ENCODE measurements around the gene LRRK1.

LRRK1 gene

DNA sequence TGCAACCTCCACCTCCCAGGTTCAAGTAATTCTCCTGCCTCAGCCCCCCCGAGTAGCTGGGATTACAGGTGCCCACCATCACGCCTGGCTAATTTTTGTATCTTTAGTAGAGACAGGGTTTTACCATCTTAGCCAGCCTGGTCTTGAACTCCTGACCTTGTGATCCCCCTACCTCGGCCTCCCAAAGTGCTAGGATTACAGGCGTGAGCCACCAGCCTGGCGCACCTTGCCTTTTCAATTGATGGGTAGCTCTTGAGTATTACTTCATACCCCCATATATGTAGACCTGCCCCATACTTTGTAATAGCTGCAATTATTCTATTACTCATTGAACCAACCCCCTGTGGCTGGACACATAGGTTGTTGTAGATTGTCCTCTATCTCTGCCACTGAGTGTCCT lies 101.3 kb downstream of the LRRK1 start:
- Histone ChIP-seq H3K27ac (ENCODE audit: low read depth, low read length) (no peak overlapping the region), H3K4me3 (ENCODE audit: low read depth in 1 of 2, low read length in 2 of 2) (no peak overlapping the region), H3K36me3 (ENCODE audit: control insufficient read depth in 1 of 2, insufficient read depth in 2 of 2, low read length in 2 of 2) (peaks cover 10 to 50% of the 10 kb centered on the region in 2 donors)

DNA sequence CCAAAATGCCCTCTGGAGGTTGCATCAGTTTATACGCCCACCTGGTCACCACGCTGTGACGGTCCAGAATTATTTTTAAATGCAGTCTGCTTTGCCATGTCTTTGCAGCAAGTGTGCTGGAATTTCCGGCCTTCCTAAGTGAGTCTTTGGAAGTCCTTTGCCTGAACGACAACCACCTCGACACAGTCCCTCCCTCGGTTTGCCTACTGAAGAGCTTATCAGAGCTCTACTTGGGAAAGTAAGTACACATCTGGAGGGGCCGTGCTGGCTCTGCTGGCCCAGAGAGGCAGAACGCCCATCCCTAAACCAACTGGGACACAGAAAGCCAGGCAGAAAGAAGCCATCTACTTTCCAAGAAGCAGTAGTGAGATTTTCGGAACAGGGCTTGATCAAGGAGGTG lies 101.8 kb downstream of the LRRK1 start:
- H3K9me3 ChIP-seq (ENCODE audit: control insufficient read depth in 1 of 2, low read length in 2 of 2), result no peaks in the 10 kb centered on the region
- no peak overlapping the region for H3K4me3 ChIP-seq (ENCODE audit: low read depth in 1 of 2, low read length in 2 of 2)
- no peak overlapping the region for H3K9ac ChIP-seq (ENCODE audit: low read depth in 1 of 2, low read length in 2 of 2)
- H3K27ac ChIP-seq (ENCODE audit: low read depth, low read length), result no peak overlapping the region
- H3K4me1 ChIP-seq (ENCODE audit: control insufficient read depth in 1 of 2, insufficient read depth in 2 of 2, low read length in 2 of 2), result peaks cover 0 to 5% of the 10 kb centered on the region in 2 donors
- H3K27me3 ChIP-seq (ENCODE audit: control insufficient read depth in 1 of 2, insufficient read depth in 2 of 2, low read length in 2 of 2), result no peaks in the 10 kb centered on the region
- H3K36me3 ChIP-seq (ENCODE audit: control insufficient read depth in 1 of 2, insufficient read depth in 2 of 2, low read length in 2 of 2), result peaks cover 8 to 52% of the 10 kb centered on the region in 2 donors

More for the DNA sequence above, 101.3 kb downstream of the LRRK1 start:
- peaks cover 0 to 5% of the 10 kb centered on the region in 2 donors for H3K4me1 ChIP-seq (ENCODE audit: control insufficient read depth in 1 of 2, insufficient read depth in 2 of 2, low read length in 2 of 2)
- no peak overlapping the region for H3K9ac ChIP-seq (ENCODE audit: low read depth in 1 of 2, low read length in 2 of 2)
- no peaks in the 10 kb centered on the region for H3K9me3 ChIP-seq (ENCODE audit: control insufficient read depth in 1 of 2, low read length in 2 of 2)
- H3K27me3 ChIP-seq (ENCODE audit: control insufficient read depth in 1 of 2, insufficient read depth in 2 of 2, low read length in 2 of 2), result no peaks in the 10 kb centered on the region

DNA sequence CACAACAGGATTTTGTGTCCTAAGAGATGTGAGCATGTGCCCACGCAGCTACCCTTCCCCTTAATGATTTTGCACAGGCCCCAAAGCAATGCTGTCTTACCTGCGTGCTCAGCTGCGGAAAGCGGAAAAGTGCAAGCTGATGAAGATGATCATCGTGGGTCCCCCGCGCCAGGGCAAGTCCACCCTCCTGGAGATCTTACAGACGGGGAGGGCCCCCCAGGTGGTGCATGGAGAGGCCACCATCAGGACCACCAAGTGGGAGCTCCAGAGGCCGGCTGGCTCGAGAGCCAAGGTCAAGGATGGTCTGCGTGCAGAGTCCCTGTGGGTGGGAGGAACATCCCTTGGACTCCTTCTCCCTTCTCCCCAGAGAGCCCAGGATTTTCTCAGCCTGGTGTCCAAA lies 103.1 kb downstream of the LRRK1 start:
- Histone ChIP-seq H3K9ac (ENCODE audit: low read depth in 1 of 2, low read length in 2 of 2) (no peak overlapping the region), H3K9me3 (ENCODE audit: control insufficient read depth in 1 of 2, low read length in 2 of 2) (no peaks in the 10 kb centered on the region), H3K4me3 (ENCODE audit: low read depth in 1 of 2, low read length in 2 of 2) (no peak overlapping the region), H3K27ac (ENCODE audit: low read depth, low read length) (no peak overlapping the region), H3K27me3 (ENCODE audit: control insufficient read depth in 1 of 2, insufficient read depth in 2 of 2, low read length in 2 of 2) (no peaks in the 10 kb centered on the region), H3K4me1 (ENCODE audit: control insufficient read depth in 1 of 2, insufficient read depth in 2 of 2, low read length in 2 of 2) (peaks cover 4 to 5% of the 10 kb centered on the region in 2 donors), H3K36me3 (ENCODE audit: control insufficient read depth in 1 of 2, insufficient read depth in 2 of 2, low read length in 2 of 2) (peaks cover 4 to 55% of the 10 kb centered on the region in 2 donors)

DNA sequence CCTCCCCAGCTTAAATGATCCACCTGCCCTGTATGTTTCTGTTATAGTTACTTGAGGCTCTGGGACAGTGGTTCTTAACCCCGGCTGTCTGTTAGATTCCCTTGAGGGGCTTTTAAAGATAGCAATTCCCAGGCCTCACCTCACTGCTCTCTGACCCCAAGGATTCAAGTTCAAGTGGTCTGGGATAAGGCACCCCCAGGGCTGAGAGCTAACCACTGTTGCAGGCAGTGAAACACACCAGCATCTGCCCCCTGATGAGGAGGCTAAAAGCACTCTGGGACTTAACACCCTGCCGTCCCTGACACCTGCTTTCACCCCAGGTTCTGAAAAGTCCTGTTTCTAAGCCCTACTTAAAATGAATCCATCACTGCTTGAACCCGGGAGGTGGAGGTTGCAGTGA lies 103.7 kb downstream of the LRRK1 start:
- H3K4me3 ChIP-seq (ENCODE audit: low read depth in 1 of 2, low read length in 2 of 2), result no peak overlapping the region
- no peak overlapping the region for H3K27ac ChIP-seq (ENCODE audit: low read depth, low read length)
- H3K36me3 ChIP-seq (ENCODE audit: control insufficient read depth in 1 of 2, insufficient read depth in 2 of 2, low read length in 2 of 2), result peaks cover 4 to 58% of the 10 kb centered on the region in 2 donors
- peaks cover 4 to 5% of the 10 kb centered on the region in 2 donors for H3K4me1 ChIP-seq (ENCODE audit: control insufficient read depth in 1 of 2, insufficient read depth in 2 of 2, low read length in 2 of 2)
- no peak overlapping the region for H3K9ac ChIP-seq (ENCODE audit: low read depth in 1 of 2, low read length in 2 of 2)
- H3K9me3 ChIP-seq (ENCODE audit: control insufficient read depth in 1 of 2, low read length in 2 of 2), result no peaks in the 10 kb centered on the region
- H3K27me3 ChIP-seq (ENCODE audit: control insufficient read depth in 1 of 2, insufficient read depth in 2 of 2, low read length in 2 of 2), result no peaks in the 10 kb centered on the region

DNA sequence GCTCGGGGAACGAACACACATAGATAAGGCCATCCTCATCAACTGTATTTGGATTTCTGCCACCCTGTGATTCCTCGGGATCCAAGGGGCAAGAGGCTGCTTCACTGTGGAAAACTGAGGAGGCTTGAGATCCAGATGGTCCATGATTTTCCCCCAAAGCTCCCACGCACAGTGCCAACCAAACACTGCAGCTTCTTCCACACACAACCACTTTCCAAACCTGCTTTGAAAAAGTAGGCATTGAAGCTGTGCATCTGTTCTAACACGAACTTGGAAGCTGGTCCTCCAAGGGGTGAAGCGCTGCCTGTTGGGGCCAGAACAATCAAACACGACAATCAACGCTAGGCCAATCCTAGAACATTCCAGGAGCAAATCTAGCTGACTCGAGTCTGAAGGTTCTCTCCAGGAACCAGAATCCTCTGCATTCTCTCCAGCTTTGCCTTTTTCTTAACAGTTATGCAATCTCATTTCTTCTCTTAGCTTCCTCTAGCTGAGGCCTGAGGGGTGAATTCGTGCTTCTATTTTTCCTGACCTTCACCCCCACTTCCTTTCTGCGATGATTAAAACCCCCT lies 104.4 kb downstream of the LRRK1 start:
- H3K36me3 ChIP-seq (ENCODE audit: control insufficient read depth in 1 of 2, insufficient read depth in 2 of 2, low read length in 2 of 2), result peaks cover 4 to 65% of the 10 kb centered on the region in 2 donors
- no peaks in the 10 kb centered on the region for H3K27me3 ChIP-seq (ENCODE audit: control insufficient read depth in 1 of 2, insufficient read depth in 2 of 2, low read length in 2 of 2)
- H3K9me3 ChIP-seq (ENCODE audit: control insufficient read depth in 1 of 2, low read length in 2 of 2), result no peaks in the 10 kb centered on the region
- peak overlapping the region; percentile 15 for H3K27ac ChIP-seq (ENCODE audit: low read depth, low read length)
- peaks cover 4 to 5% of the 10 kb centered on the region in 2 donors for H3K4me1 ChIP-seq (ENCODE audit: control insufficient read depth in 1 of 2, insufficient read depth in 2 of 2, low read length in 2 of 2)
- no peak overlapping the region for H3K9ac ChIP-seq (ENCODE audit: low read depth in 1 of 2, low read length in 2 of 2)
- no peak overlapping the region for H3K4me3 ChIP-seq (ENCODE audit: low read depth in 1 of 2, low read length in 2 of 2)

DNA sequence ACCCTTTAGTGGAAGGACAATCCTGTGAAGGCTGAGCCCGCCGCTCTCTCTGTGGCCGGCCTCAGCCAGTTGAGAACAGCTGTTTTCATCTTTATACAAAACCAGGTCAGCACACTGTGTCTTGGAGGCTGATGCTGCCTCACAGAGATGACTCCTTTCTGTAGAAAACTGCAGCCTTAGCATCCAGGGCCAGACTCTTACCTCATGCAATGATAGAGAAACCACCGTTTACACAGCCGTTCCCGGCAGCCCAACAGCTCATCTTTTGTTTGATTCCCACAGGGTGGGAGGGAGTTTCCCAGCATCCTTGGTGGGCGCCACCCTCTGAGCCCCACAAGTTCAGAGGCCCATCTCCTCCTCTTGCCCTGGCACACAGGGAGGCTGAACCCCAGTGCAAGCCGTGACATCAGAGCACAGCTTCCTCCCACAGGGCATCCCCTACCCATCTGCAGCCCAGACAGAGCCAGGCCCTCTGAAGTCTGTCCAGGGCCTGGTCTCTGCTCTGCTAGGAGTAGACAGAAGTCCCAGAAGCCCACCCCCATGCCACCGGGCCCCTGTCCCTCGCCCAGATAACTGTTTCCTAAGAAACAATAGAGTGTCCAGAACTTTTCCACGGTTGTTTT lies 105.0 kb downstream of the LRRK1 start:
- peak overlapping the region; percentile 63 for H3K27ac ChIP-seq (ENCODE audit: low read depth, low read length)
- H3K27me3 ChIP-seq (ENCODE audit: control insufficient read depth in 1 of 2, insufficient read depth in 2 of 2, low read length in 2 of 2), result no peaks in the 10 kb centered on the region
- peaks cover 4 to 5% of the 10 kb centered on the region in 2 donors for H3K4me1 ChIP-seq (ENCODE audit: control insufficient read depth in 1 of 2, insufficient read depth in 2 of 2, low read length in 2 of 2)
- no peaks in the 10 kb centered on the region for H3K9me3 ChIP-seq (ENCODE audit: control insufficient read depth in 1 of 2, low read length in 2 of 2)
- H3K9ac ChIP-seq (ENCODE audit: low read depth in 1 of 2, low read length in 2 of 2), result no peak overlapping the region
- peaks cover 4 to 70% of the 10 kb centered on the region in 2 donors for H3K36me3 ChIP-seq (ENCODE audit: control insufficient read depth in 1 of 2, insufficient read depth in 2 of 2, low read length in 2 of 2)
- no peak overlapping the region for H3K4me3 ChIP-seq (ENCODE audit: low read depth in 1 of 2, low read length in 2 of 2)

DNA sequence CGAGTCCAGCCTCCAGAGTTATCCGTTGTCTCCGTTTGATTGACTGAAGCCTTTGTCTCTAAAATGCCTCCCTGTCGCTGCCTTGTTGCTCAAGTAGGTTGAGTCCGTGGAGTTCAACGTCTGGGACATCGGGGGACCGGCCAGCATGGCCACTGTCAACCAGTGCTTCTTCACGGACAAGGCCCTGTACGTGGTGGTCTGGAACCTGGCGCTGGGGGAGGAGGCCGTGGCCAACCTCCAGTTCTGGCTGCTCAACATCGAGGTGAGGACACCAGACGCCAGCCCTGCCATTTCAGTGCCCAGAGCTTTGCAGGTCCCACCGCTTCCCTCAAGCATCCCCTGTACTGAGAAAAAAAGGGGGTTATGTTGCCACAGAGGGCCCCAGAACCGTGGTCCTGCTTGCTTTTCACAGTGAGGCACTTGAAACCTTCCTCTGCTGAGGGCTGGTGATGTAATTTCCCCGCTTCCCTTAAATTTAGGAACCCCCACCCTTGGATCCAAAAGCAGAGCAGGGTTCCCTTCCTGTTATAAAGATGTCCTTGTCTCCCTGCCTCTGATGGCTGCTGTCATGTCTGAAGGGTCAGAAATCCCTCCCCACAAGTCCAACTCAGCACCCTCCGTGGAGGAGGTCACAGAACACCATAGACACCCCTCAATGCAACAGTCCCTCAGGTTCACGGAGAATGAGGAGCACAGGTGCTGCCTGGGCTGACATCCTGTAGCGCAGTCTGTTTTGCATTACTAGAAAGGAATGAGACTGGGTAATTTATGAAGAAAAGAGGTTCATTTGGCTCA lies 105.7 kb downstream of the LRRK1 start:
- Histone ChIP-seq H3K27me3 (ENCODE audit: control insufficient read depth in 1 of 2, insufficient read depth in 2 of 2, low read length in 2 of 2) (no peaks in the 10 kb centered on the region), H3K4me3 (ENCODE audit: low read depth in 1 of 2, low read length in 2 of 2) (no peak overlapping the region), H3K27ac (ENCODE audit: low read depth, low read length) (no peak overlapping the region), H3K9me3 (ENCODE audit: control insufficient read depth in 1 of 2, low read length in 2 of 2) (no peaks in the 10 kb centered on the region), H3K36me3 (ENCODE audit: control insufficient read depth in 1 of 2, insufficient read depth in 2 of 2, low read length in 2 of 2) (peaks cover 4 to 75% of the 10 kb centered on the region in 2 donors), H3K4me1 (ENCODE audit: control insufficient read depth in 1 of 2, insufficient read depth in 2 of 2, low read length in 2 of 2) (peaks cover 4 to 5% of the 10 kb centered on the region in 2 donors), H3K9ac (ENCODE audit: low read depth in 1 of 2, low read length in 2 of 2) (no peak overlapping the region)

DNA sequence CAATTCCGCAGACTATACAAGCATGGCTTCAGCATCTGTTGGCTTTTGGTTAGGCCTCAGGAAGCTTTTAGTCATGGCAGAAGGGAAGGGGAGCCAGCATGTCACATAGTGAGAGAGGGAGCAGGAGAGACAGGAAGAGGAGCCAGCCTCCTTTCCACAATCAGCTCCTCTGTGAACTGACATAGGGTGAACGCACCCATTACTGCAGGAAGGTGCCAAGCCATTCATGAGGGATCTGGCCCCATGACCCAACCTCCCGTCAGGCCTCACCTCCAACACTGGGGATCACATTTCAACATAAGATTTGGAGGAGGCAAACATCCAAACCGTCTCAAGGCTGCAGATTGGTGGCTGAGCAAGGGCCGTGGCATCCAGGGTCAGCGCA lies 106.3 kb downstream of the LRRK1 start:
- Histone ChIP-seq H3K9me3 (ENCODE audit: control insufficient read depth in 1 of 2, low read length in 2 of 2) (no peaks in the 10 kb centered on the region), H3K27me3 (ENCODE audit: control insufficient read depth in 1 of 2, insufficient read depth in 2 of 2, low read length in 2 of 2) (no peaks in the 10 kb centered on the region), H3K27ac (ENCODE audit: low read depth, low read length) (no peak overlapping the region), H3K9ac (ENCODE audit: low read depth in 1 of 2, low read length in 2 of 2) (no peak overlapping the region), H3K4me1 (ENCODE audit: control insufficient read depth in 1 of 2, insufficient read depth in 2 of 2, low read length in 2 of 2) (peaks cover 4 to 5% of the 10 kb centered on the region in 2 donors), H3K36me3 (ENCODE audit: control insufficient read depth in 1 of 2, insufficient read depth in 2 of 2, low read length in 2 of 2) (peaks cover 4 to 81% of the 10 kb centered on the region in 2 donors), H3K4me3 (ENCODE audit: low read depth in 1 of 2, low read length in 2 of 2) (no peak overlapping the region)

DNA sequence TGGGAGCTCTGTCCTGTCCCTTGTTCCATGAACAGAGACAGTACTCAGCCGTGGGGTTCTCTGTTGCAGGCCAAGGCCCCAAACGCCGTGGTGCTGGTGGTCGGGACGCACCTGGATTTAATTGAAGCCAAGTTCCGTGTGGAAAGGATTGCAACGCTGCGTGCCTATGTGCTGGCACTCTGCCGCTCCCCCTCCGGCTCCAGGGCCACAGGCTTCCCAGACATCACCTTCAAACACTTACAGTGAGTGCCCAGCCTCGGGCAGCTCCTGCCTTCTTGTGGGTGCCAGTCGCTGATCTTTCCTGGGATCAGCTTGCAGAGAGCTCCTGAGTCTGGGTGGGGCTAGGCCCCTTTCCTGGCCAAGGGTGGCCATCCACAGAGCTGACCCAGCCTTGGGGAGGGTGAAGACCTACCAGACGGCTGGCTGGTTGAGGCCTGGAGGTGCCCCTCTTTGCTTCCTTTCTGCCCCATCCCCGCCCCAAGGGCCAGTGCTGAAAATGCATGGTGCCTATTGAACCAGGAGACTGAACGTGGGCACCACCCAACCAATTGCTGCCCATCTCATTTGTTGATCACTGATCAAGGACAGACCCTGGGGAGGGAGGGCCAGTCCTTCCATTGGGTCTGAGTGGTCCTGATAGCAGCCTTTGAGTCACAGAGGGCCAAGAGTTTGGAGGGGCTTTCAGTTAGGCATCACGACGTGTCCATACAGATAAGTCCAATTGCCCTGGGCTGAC lies 106.9 kb downstream of the LRRK1 start:
- peaks cover 4 to 5% of the 10 kb centered on the region in 2 donors for H3K4me1 ChIP-seq (ENCODE audit: control insufficient read depth in 1 of 2, insufficient read depth in 2 of 2, low read length in 2 of 2)
- peaks cover 4 to 80% of the 10 kb centered on the region in 2 donors for H3K36me3 ChIP-seq (ENCODE audit: control insufficient read depth in 1 of 2, insufficient read depth in 2 of 2, low read length in 2 of 2)
- H3K27ac ChIP-seq (ENCODE audit: low read depth, low read length), result no peak overlapping the region
- H3K27me3 ChIP-seq (ENCODE audit: control insufficient read depth in 1 of 2, insufficient read depth in 2 of 2, low read length in 2 of 2), result no peaks in the 10 kb centered on the region
- no peak overlapping the region for H3K4me3 ChIP-seq (ENCODE audit: low read depth in 1 of 2, low read length in 2 of 2)
- no peaks in the 10 kb centered on the region for H3K9me3 ChIP-seq (ENCODE audit: control insufficient read depth in 1 of 2, low read length in 2 of 2)
- H3K9ac ChIP-seq (ENCODE audit: low read depth in 1 of 2, low read length in 2 of 2), result no peak overlapping the region

Measured in duodenal mucosa (tissue), 2 donors.